Measurements from ENCODE around the gene ZNF536.

ZNF536 gene

DNA sequence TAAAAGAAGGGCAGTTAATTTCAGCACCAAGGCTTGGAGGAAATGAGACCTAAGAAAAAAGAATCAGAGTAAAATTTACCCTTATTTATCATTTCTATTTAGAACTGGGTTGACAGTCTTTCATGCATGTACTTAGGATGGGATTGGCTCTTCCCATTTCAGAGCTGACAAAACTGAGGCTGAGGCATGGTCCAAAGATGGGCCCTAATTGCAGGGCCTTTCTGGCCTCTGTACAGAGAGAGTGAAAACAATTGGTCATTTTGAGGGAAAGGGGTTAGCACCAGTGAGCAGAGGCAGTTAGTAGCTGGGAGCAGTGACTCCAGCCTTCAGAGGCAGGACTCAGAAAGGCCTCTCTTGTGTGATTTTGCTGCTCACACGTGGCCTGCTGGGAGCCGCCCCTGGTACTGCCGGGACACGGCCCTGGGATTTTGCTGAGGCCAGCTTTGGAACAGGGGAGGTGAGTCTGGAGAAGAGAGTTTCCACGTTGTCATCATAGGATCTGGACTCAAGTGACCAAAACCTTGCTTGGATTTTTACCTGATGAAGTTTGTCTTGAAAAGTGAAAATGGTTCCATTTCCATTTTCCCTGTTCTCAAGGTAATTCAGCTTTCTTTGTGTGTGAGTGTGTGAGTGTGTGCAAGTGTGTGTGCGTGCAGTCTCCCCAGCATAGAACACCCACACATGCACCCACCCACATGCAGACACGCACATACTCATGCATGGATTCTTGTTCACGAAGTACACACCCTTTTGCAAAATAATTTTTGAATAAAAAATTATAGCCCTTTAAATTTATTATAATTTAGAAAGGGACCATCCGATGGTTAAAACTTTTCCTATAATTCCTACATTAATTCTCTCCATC lies at the start of gene ZNF536:
ZNF536 (plus strand) TSS at position 425 of the 865 bp plus-strand sequence. CDS start 71,179 bp downstream, outside the sequence.
- DNase-seq (ENCODE audit: low read depth, low spot score): no peak

DNA sequence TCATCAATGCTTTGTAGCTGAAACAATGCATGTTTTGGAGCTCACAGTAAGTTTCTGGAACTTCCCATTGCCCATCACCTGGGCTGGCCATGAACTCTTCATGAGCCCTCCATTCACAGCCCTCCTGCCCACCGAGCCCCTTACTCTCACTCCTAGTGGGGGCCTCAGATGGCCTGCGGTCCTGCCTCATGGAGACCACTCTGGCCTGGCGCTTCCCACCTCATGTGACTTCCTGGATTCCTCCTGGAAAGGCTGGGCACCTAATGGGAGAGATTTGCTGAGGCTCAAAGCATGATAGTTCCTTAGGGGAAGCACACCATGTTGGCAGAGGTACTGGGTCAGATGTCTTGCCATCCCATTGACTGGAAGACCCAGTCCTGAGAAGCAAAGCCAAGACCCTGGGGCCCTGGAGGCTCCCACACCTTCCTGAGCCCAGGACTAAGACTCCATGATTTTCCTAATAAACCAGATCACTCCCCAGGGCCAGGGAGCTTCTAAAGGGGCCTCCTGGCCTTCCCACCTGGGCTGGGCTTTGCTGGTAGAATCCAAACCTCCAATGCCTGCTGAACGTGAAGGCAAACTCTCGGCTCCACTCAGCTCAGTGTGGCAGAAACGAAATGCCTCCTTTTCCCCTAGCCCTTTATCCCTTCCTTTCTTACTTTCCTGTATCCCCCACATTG lies 49.4 kb upstream of the ZNF536 start:
- no peak for DNase-seq (ENCODE audit: low read depth, low spot score)

DNA sequence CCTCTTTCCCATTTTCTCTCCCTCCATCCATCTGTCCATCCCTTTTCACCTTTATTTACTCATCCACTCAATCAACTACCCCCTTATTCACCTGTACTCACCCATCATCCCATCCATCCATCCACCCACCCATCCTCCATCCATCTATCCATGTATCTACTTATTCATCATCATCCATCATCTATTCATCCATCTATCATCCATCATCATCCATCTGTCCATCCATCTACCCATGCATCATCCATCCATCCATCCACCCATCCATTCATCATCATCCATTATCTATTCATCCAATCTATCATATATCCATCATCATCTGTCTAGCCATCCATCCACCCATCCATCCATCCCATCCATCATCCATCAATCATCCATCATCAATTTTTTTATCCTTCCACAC lies 48.3 kb upstream of the ZNF536 start:
- no peak for DNase-seq (ENCODE audit: low read depth, low spot score)

DNA sequence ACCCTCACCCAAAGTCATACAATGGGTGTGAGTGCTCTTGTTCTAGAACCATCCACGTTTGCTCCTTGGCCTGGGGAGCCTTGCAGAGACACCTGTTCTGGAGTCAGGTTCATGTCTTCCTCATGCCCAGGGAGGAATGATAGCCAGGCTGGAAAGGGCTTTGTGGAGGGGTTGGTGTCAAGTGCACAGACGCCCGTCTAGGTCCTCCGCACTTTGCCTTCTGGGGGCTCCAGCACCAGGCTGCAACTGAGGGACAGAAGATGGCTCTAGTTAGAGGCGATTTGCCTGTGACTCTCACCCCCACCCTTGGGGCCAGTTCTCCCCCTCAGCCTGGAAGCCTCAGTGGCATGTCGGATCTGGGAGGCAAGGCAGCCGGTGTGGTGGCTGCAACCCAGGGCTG lies 47.2 kb upstream of the ZNF536 start:
- DNase-seq (ENCODE audit: low read depth, low spot score): no peak

DNA sequence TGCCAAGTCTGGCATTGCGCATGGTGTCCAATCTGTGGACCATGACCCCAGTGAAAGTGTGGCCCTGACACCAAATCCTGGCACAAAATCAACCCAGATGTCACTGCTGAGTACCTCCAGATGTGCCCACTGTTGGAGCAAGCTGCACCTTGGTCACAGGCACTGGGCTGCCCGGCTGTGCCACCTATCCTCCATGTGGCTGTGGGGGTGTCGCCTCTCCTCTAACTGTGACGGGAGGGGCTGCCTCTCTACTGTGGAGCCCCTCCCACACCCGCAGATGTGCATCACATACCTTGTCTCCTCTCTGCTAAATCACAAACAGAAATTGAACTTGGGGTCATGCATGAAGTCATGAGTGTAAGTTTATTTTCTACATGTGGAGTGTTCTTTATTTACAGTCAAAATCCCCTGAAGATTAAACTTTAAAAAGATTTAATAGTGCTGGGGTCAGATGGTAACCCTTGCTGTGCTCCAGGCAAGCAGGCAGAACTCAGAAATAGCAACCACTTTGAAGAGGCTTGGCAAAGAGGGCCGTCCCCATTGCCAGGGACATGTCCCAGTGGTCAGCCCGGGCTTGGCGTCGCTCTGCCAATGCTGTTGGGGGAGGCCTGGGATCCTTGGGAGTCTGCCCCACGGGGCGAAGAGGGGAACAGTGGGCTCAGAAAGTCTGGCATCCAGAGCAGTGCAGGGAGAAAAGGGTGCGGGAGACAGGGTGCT lies 46.4 kb upstream of the ZNF536 start:
- DNase-seq (ENCODE audit: low read depth, low spot score): no peak

DNA sequence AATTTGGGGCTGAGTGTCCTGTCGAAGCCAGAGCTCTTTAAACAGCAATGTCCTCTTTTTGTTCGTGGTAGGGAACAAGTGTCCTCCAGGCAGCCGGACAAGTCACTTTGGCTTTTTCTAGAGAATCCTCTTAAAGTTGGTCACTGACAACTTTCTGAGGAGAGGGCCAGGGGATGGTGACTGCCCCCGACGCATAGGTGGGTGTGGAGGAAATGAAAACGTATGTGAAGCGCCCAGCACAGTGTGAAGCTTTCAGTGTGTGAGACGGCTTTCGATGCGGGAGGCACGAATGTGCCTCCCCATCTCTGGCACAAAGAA lies 45.8 kb upstream of the ZNF536 start:
- no peak for DNase-seq (ENCODE audit: low read depth, low spot score)

DNA sequence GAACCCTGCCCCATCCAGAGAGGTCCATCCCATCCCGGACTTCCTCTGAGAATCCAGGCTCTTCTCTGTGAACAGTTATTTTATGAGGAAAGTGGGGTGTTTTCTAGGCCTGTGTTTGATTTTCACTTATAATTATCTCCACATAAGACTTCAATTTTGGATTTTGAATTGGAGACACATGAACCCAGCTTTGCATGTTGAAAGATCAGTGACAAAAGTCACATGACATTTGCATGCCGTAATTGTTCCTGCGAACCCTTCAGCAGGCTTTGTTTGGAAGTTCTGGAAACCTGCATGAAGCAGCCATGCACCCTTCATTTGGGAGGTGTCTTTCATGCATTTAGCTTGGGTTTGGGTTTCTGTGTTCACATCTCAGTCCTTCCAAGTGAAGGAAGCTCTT lies 44.9 kb upstream of the ZNF536 start:
- no peak for DNase-seq (ENCODE audit: low read depth, low spot score)

DNA sequence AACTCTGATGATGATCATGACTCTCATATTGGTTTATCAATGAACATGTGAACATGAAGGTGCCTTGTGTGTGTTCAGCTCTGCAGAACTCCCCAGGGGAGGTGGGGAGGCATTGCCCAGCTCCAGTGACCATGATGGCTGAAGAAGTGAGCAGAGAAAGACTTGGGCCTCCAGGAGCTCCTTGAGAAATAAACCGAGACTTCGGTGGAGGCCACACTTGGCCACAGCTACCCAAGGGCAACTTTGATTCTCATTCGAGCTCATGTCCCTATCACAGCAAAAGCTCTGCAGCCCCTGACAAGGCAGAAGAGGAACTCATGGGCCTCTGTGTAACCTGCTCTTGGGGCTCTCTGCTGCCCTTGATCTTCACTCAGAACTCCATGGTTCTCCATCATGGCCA lies 44.1 kb upstream of the ZNF536 start:
- no peak for DNase-seq (ENCODE audit: low read depth, low spot score)

DNA sequence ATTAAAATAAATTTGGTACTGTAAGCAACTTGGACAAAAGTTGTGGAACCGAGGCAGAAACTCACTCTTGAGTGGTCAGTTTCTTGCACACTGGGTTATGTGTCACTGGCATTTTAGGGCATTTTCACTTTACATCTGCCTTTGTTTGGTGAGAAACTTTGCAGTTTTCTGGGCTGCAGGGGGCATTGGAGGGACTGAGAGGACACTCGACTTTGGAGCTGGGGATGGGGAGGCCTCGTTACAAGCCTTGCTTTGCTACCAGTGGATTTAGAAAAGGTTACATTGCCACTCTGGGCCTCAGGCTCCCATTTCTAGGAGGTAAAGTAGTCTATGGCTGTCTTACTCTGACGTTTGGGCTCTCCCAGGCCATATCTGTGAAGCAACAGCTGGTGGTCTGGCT lies 41.9 kb upstream of the ZNF536 start:
- no peak for DNase-seq (ENCODE audit: low read depth, low spot score)

DNA sequence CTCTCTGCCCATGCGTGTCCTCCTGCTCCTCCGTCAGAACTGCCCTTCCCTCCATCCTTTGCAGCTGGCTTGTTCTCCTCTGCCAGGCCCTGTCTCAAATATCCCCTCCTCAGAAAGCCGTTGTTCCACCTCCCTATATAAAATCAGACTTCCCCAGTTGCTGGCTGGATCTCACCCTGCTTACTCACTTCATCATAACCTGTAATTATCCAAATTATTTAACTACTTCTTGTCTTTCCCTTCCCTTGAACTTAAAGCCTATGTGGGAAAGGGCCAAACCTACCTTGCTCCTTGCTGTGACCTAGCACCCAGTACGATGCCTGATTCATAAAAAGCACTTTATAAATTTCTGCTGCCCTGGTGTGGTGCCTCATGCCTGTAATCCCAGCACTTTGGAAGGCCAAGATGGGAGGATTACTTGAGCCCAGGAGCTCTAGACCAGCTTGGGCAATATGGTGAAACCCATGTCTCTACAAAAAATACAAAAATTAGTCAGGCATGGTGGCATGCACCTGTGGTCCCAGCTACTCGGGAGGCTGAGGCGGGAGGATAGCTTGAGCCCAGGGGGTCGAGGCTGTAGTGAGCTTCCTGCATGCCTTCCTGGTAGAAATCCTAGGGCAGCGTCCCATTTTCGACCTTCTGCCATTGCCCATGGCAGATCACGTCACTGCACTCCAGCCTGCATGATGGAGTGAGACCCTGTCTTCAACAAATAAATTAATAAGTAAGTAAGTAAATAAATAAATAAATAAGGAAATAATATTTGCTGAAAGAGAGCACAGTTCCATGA lies 39.5 kb upstream of the ZNF536 start:
- no peak for DNase-seq (ENCODE audit: low read depth, low spot score)

DNA sequence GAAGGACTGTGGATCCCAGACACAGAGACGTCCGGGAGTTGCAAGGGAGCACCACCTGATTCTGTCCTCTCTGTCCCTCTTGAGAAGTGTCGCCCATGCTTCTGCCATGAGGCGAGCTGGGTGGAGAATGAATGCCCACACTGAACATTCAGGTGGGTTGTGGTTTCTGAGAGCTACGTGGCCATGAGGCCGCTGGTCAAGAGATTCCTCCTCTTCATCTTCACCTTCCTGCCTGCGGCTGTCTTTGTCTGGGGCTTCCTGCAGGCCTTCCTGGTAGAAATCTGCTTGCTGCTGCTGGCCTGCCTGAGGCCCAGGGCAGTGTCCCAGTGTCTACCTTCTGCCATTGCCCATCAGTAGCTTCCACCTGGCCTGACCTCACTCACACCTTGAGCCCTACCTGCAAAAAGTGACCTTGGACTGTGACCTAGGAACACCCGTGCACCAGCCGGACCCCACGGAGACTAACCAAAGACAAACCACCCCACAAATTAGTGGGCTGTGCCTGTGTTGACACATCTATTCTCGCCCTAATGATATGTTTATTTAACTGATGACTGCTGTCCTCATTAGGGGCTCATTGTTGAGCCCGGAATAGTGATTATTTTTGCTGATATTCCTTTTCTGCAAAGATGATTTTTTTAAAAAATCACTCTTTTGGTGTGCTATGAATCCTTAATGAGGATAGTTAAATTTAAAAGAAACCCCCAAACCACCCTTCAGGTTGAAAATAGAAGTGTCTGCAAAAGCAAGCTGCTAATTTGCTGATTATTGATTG lies 38.7 kb upstream of the ZNF536 start:
- no peak for DNase-seq (ENCODE audit: low read depth, low spot score)

DNA sequence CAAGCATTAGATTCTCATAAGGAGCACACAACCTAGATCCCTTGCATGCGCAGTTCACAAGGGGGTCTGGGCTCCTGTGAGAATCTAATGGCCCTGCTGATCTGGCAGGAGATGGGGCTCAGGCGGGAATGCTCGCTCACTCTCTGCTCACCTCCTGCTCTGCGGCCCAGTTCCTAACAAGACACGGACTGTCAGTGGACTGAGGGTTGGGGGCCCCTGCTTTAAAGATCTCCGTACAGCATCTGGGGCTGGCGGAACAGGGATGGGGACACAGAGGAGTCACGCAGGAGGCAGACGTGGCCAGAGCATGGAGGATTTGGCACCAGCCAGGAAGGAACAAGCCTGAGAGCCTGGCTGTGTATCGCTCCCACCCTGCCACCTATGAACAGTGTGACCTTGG lies 37.3 kb upstream of the ZNF536 start:
- no peak for DNase-seq (ENCODE audit: low read depth, low spot score)

DNA sequence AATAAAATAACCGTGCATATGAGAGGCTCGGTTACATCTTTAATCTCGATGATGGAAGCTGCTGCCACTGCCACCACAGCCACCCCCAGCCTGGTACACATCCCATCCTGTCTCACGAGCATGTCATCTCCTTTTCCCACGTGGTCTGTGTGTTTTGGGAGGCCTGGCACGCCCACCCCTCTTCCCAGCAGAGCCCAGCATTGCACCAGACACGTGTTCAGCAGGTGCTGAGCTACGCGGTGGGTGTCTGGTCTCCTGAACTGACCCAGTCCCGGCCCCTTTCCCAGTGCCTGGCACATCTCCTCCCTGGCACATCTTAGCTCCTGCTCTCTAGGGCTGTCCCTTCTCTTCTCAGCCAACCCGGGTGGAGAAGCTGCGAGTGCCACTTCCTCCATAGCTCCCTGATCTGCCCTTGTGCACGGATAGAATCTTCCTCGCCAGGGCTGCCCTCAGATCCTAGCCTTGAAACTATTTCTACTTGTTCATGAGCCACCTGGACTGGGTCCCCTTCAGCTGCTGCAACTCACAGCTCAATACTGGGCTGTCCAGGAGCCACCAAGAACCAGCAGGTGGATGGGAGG lies 36.8 kb upstream of the ZNF536 start:
- no peak for DNase-seq (ENCODE audit: low read depth, low spot score)

DNA sequence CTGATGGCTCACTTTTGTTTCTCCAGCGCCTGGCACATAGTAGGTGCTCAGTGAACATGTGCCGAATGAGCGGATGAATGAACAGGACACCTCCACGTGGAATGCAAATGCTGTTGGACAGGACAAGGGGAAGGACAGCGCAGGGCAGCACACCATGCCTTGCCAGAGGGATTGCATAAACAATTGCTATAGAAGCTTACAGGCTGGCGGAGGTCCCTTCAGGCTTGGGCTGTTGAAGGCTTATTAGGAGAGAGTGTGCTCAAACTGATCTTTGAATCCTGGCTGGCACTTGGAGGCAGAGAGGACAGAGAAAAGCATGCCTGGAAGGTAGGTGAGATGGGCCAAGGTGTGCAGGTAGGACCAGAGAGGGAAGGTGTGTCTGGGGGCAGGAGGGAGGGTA lies 35.9 kb upstream of the ZNF536 start:
- no peak for DNase-seq (ENCODE audit: low read depth, low spot score)

DNA sequence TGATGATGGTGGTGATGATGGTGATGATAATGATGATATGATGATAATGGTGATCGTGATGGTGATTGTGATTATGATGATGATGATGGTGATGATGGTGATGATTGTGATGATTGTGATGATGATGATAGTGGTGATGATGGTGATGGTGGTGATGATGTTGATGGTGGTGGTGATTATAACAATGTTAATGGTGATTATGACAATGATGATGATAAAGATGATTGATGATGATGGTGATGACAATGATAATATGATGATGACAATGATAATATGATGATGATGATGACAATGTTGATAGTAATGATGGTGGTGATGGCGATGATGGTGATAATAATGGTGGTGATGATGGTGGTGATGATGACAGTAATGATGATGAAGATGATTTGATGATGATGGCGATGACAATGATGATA lies 34.1 kb upstream of the ZNF536 start:
- no peak for DNase-seq (ENCODE audit: low read depth, low spot score)

DNA sequence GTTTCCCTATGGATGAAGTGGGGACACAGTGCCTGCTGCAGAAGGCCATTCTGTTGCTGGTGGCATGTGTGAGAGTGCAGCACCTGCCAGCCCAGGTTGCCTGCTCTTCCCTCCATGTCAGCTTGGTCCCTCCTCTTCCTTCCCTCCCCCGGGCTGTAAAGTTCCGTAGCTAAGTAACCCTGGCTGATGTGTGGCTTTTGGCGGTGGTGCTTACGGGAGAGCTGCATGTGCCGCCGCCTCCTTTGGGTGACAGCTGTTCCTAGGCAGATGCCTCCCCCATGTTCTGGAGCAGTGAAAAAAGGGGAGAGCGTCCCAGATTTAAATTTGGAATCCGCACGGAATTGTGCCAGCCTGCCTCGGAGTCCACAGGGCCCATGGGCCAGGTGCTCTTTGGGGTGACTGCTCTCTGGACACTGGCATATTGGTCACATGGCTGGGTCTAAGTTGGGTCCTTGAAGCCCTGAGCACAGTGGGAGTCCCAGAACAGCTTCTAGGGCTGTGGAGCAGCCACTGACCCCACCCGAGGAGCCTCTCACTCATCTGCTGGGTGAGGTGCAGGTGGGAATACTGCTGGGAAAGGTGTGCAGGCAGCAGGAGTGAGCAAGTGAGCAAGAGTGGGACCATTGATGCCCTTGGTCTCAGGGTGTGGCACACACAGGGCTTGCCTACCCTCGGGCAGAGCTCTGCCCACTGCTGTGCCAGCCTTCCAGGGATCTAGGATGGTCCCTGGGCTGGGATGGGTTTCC lies 33.1 kb upstream of the ZNF536 start:
- DNase-seq (ENCODE audit: low read depth, low spot score): no peak

DNA sequence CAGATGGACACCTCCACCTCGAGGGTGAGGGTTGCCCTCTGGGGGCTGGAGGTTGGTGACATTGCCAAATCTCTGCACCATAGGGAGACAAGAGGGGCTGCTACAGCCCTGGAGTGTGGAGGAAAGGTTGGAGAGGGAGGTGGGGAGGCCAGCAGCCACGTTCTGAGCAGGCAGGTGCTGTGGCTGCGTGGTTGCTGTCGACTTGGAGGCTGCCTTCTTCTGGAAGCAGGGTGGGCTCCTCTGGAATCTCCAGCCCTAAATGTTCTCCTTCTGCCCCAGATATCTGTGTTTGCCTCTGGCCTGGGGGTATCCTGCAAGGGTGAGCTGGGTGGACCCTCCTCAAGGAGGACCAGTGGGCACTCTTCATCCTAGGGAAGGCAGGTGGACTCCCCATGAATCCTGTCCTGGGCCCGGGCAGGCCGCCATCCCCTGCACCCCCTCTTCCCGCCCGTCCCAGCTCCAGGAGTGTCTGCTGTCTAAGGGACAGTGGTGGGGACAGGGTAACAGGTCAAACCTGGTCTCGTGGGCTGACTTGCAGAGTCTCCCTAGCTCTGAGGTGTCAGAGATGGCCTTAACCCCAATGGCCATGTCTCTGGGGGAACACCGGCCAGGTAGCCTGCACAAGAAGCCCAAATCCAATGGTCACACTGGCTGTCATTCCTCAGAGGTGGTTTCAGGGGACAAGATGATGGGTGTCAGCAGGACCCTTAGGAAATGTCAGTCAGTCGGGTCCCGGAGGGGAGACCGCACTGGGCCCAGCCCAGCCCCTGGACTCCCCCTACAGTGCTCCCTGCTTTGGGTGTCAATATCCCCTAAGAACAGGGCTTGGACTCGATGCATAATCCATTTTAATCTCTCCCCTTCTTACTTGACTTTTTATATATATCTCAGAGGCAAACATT lies 32.3 kb upstream of the ZNF536 start:
- no peak for DNase-seq (ENCODE audit: low read depth, low spot score)

DNA sequence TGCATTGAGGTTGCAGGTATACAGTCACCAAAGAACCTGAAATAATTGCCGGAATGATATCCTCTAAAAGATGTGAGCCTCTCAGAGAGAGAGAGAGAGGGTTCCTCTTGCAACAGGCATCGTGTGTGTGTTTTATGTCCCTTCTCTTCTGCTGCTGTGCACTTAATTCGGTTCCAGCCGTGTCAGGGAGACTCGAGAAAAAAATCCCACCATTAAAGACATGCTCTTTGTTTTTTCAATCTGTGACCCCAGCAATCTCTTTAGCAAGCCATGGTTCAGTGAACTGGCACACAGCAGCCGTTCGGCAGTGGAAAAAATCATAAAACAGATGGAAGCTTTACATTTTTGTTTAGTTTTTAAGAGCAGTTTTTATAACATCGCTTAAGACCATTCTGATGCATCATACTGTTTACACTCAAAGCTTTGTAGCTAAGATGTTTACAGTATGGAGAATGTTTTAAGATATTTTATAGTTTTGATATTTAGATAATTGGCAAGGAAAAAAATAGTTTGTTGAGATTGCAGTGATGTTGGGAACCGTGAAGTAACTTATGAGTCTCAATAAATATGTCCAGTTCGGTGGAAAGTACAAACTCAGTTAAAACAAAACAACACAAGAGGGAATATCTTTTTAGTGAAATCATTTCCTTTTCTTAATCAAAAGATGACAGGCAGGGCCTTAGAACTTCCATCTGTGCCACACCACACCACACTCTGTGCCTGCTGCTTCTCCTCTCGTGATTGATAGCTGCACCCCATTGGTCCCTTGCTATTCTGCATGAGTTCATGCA lies 31.2 kb upstream of the ZNF536 start:
- DNase-seq (ENCODE audit: low read depth, low spot score): no peak
